HEK293 (cell line): Measurements from ENCODE around the gene FOXN1.

Experiments
- BCL6B ChIP-seq: fragments of 450-650 bp; formaldehyde crosslinking; IDR thresholded peaks from 2 replicates; pipeline ENCODE4 v1.5.1; 2017; ENCODE audit warnings: missing biosample characterization, missing genetic modification characterization
- CTCF ChIP-seq: fragments of 450-650 bp; formaldehyde crosslinking; IDR thresholded peaks from 2 replicates; pipeline ENCODE4 v1.5.1; 2016; ENCODE audit warnings: missing biosample characterization, missing genetic modification characterization
- ZBTB1 ChIP-seq: fragments of 450-650 bp; formaldehyde crosslinking; IDR thresholded peaks from 2 replicates; pipeline ENCODE4 v1.5.1; 2016; ENCODE audit warnings: missing biosample characterization, missing genetic modification characterization
- ZEB2 ChIP-seq: fragments of 450-650 bp; formaldehyde crosslinking; IDR thresholded peaks from 2 replicates; pipeline ENCODE4 v1.5.1; 2016; ENCODE audit warnings: missing biosample characterization, missing genetic modification characterization
- ZNF266 ChIP-seq: fragments of 450-650 bp; formaldehyde crosslinking; IDR thresholded peaks from 2 replicates; pipeline ENCODE4 v1.5.1; 2016; ENCODE audit warnings: missing biosample characterization, missing genetic modification characterization, low read depth
- ZNF335 ChIP-seq: fragments of 450-650 bp; formaldehyde crosslinking; conservative IDR thresholded peaks from 2 replicates; pipeline ENCODE4 v1.5.1; 2016; ENCODE audit warnings: missing biosample characterization, missing genetic modification characterization
- ZNF423 ChIP-seq: fragments of 450-650 bp; formaldehyde crosslinking; IDR thresholded peaks from 2 replicates; pipeline ENCODE4 v1.5.1; 2016; ENCODE audit warnings: missing biosample characterization, missing genetic modification characterization
- ZNF549 ChIP-seq: fragments of 450-650 bp; IDR thresholded peaks from 2 replicates; pipeline ENCODE4 v1.5.1; 2018; ENCODE audit warnings: missing biosample characterization, missing genetic modification characterization, mild to moderate bottlenecking, inconsistent platforms, moderate library complexity
- ZNF596 ChIP-seq: fragments of 450-650 bp; IDR thresholded peaks from 2 replicates; pipeline ENCODE4 v1.5.0; 2018; ENCODE audit warnings: missing biosample characterization, mild to moderate bottlenecking, missing genetic modification characterization, moderate library complexity
- ZNF704 ChIP-seq: fragments of 450-650 bp; formaldehyde crosslinking; IDR thresholded peaks from 2 replicates; pipeline ENCODE4 v1.5.1; 2016; ENCODE audit warnings: missing biosample characterization, missing genetic modification characterization

GRCh38 chr17:28521311-28522085 is 15.3 kb downstream of the FOXN1 start:
- TF ChIP-seq ZNF335 (tag by site-specific recombination) = no peak
- TF ChIP-seq ZNF704 (tag by site-specific recombination) = no peak
- no peak for TF ChIP-seq CTCF (tag by site-specific recombination)
- no peak for TF ChIP-seq ZNF549 (tag by site-specific recombination)
- no peak for TF ChIP-seq ZNF596
- TF ChIP-seq ZNF266 = no peak
- TF ChIP-seq ZNF423 (tag by site-specific recombination) = no peak
- TF ChIP-seq BCL6B (tag by site-specific recombination) = no peak
- TF ChIP-seq ZBTB1 (tag by site-specific recombination) = no peak
- TF ChIP-seq ZEB2 (tag by site-specific recombination) = no peak
